Kidney tubule cell (primary cell): ENCODE measurements around the gene FYTTD1.

ENCODE experiments used
- DNase-seq: peaks from one replicate; pipeline ENCODE4 v3.0.0-alpha.2; 2018; ENCODE audit warnings: low spot score

FYTTD1 gene

DNA sequence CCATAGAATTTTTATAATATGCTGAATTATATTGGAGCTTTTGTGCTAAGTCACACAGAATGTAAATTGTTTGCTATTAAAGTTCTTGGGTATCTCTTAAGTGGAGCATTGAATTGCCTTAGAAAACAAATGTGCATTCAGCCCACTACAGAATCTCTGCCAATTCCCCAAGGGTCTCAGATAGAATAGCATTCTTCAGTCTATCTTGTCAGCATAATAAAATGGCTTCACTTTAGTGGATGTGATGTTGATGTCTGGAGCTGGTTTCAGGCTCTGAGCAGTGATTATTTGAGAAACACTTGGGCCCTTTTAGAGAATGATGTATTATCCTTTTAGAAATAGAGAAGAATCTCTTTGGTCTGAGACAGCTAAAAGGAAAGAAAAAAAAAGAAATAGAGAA, 86.6 kb downstream of the FYTTD1 start:
- no peak for DNase-seq
